Stimulated activated CD8-positive, alpha-beta memory T cell treated with anti-CD3 and anti-CD28 coated beads, Interleukin-15, amount 100 ng/mL, for 24 hours (primary cell): ENCODE measurements around the gene SUB1.

Experiments
- DNase-seq: peaks from one replicate; pipeline ENCODE4 v3.0.0-alpha.2; 2020; ENCODE audit warnings: low read depth

The SUB1 gene

DNA sequence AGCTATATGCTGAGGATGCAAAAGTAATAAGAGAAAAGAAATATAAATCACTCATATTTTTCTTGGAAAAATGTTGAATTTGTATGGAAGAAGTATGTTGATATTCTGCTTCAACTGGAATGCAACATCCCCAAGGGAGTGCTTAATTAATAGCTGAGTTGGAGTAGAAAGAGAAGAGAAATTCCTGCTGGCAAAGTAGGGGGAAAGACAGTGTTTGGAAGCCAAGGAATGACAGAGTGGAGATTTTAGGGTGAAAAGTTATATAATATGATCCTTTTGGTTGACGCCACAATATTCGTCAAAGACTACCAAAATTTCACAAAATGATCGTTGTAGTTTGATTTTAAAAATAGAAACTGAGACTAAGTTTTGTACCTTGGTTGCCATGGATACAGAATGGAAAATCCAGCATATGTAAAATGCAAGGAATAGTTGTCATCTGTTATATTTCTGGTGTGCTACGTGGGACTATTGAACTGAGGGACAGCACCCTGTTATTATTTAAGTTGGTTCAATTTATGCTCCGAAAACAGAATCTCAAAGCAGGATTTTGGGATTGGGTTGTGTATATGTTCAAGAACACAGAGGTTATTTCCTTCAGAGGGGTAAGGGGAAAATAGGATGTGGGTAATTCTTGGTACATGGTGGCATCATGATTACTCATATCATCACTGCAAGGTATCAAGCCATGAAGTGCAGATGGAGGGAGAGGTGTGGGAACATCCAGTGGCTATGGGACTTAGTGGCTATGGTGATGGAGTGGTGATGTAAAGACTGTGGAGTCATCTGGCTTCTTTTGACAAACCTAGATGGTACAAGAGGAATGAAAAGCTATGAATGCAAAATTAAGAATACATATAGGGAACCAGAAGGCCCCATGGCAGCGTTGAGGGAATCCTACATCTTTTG lies 61.0 kb downstream of the SUB1 start:
- DNase-seq: no peak

DNA sequence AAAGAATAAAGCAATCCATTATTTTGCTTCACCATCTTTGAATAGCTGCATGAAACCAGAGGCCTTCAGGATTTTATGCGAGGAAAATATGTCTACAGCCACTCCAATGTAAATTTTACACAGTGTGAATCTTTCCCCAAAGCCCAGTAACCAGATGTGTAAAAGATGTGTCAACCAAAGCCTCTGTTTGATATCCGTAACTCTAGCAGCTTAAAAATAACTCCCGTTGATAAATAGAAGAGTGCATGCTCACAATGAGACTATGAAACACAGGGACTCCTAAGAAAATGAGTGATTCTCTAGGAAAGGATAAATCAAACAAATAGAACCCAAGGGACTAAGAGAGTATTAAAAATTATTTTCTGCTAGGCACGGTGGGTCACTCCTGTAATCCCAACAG lies 65.7 kb downstream of the SUB1 start:
- DNase-seq: no peak

DNA sequence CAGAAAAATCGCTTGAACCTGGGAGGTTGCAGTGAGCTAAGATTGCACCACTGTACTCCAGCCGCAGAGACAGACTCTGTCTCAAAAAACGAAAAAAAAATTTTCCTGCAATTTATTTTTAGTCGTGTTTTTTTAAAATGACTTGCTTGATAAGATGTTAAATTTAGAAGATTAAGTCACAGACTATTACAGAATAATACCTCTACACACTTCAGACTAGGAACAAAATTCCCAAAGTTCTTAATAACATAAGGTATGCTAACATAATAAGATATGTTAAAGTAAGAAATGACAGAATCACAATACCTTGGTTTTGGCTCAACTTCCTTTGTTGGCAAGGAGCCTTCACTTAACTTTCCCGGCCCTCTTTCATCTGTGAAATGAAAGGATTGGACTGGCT lies 66.3 kb downstream of the SUB1 start:
- no peak for DNase-seq
